Endothelial cell of umbilical vein (primary cell): ENCODE measurements around the gene STOX1.

Source experiments
- CTCF ChIP-seq, 2 donors: IDR thresholded peaks; 1 replicate in 1 of 2; 2 replicates in 1 of 2; pipeline ENCODE4 v1.5.1; 2011; ENCODE audit warnings: low read length in 2 of 2, mild to moderate bottlenecking in 2 of 2, moderate library complexity in 2 of 2, control low read depth in 1 of 2, inconsistent platforms in 1 of 2, low read depth in 1 of 2; ENCODE audit not compliant: insufficient read depth in 1 of 2; ENCODE audit errors: extremely low read depth in 1 of 2
- MAX ChIP-seq: IDR thresholded peaks from 2 replicates; pipeline ENCODE4 v1.6.1; 2011; ENCODE audit not compliant: insufficient read depth, insufficient read length
- MYC ChIP-seq: IDR thresholded peaks from one replicate; pipeline ENCODE4 v1.6.1; 2011; ENCODE audit warnings: mild to moderate bottlenecking, low read depth, low read length
- POLR2A ChIP-seq: IDR thresholded peaks from 2 replicates; pipeline ENCODE4 v1.6.1; 2012; ENCODE audit warnings: low read depth, mild to moderate bottlenecking, control low read depth, low read length
- POLR2AphosphoS5 ChIP-seq: IDR thresholded peaks from 2 replicates; pipeline ENCODE4 v1.6.1; 2012; ENCODE audit warnings: low read depth, mild to moderate bottlenecking, control low read depth, low read length, moderate library complexity; ENCODE audit not compliant: insufficient read depth

- TF ChIP-seq CTCF (IDR thresholded peaks at IDR 0.05; ENCODE audit: extremely low read depth in 1 of 2, insufficient read depth in 1 of 2, low read depth in 1 of 2, low read length in 2 of 2), result no peak
- no peak for TF ChIP-seq POLR2A
- TF ChIP-seq MAX, result no peak
- TF ChIP-seq MYC, result no peak
- no peak for TF ChIP-seq POLR2AphosphoS5
Measured at GRCh38 chr10:68813559-68813958, 13.8 kb upstream of the STOX1 start.
